ENCODE results near the gene PLD4.

PLD4 gene

GRCh38 chr14:104924421-104925213 lies at the start of gene PLD4:
Gene PLD4, plus strand, starts transcription at chr14:104924879. Its CDS starts 2,262 bp downstream, at chr14:104927141.
- POLR2A ChIA-PET: no interaction called here
- peak; percentile 68 for DNase-seq (ENCODE audit: extremely low spot score)

DNA sequence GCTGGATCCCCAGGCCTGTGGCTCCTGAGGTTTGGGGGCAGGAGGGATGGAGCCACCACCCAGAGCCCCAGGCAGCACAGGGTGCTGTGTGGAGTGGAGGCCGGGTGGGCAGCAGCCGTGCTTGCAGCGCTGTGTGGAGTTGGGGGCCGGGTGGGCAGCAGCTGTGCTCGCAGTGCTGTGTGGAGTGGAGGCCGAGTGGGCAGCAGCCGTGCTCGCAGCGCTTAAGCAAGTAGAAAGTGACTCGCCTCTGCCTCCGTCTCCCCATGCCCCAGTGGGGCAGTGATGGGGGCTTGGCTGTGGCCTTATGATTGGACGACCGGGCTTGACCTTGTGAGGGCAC lies 49.3 kb upstream of the PLD4 start:
- CTCF ChIA-PET: interaction anchor here (1.2 kb wide), 1 partner anchor 8 kb away, joined by 3 read pairs; no protein-coding TSS in a partner anchor
- POLR2A ChIA-PET: no interaction called here
- TF ChIP-seq, protein P1, sequence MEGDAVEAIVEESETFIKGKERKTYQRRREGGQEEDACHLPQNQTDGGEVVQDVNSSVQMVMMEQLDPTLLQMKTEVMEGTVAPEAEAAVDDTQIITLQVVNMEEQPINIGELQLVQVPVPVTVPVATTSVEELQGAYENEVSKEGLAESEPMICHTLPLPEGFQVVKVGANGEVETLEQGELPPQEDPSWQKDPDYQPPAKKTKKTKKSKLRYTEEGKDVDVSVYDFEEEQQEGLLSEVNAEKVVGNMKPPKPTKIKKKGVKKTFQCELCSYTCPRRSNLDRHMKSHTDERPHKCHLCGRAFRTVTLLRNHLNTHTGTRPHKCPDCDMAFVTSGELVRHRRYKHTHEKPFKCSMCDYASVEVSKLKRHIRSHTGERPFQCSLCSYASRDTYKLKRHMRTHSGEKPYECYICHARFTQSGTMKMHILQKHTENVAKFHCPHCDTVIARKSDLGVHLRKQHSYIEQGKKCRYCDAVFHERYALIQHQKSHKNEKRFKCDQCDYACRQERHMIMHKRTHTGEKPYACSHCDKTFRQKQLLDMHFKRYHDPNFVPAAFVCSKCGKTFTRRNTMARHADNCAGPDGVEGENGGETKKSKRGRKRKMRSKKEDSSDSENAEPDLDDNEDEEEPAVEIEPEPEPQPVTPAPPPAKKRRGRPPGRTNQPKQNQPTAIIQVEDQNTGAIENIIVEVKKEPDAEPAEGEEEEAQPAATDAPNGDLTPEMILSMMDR (IDR thresholded peaks at IDR 0.05; ENCODE audit: control extremely low read depth, extremely low read depth, low read depth, missing control alignments): no peak
- no peak for DNase-seq (ENCODE audit: extremely low spot score)

More at GRCh38 chr14:104924421-104925213, at the start of gene PLD4:
- TF ChIP-seq, protein P1 (IDR thresholded peaks at IDR 0.05; ENCODE audit: control extremely low read depth, extremely low read depth, low read depth, missing control alignments): no peak
- CTCF ChIA-PET: interaction anchor here (1.1 to 4.0 kb wide), 5 partner anchors 9 to 121 kb away, joined by 3 to 17 read pairs (median 4); no protein-coding TSS in a partner anchor

GRCh38 chr14:104875811-104876210 lies 48.9 kb upstream of the PLD4 start:
- CTCF ChIA-PET: interaction anchor here (1.2 to 1.7 kb wide), 2 partner anchors 9 to 21 kb away, joined by 3 to 5 read pairs; no protein-coding TSS in a partner anchor
- POLR2A ChIA-PET: no interaction called here

GRCh38 chr14:104876251-104876699 lies 48.4 kb upstream of the PLD4 start:
- ChIA-PET POLR2A (no interaction called here), CTCF (interaction anchor here (0.9 to 1.7 kb wide), 2 partner anchors 20 to 187 kb away, joined by 3 to 5 read pairs; no protein-coding TSS in a partner anchor)
- peak; percentile 71 for DNase-seq (ENCODE audit: extremely low spot score)
- TF ChIP-seq, protein P1 (IDR thresholded peaks at IDR 0.05; ENCODE audit: control extremely low read depth, extremely low read depth, low read depth, missing control alignments): no peak

More at GRCh38 chr14:104875811-104876210, 48.9 kb upstream of the PLD4 start:
- TF ChIP-seq, protein P1 (IDR thresholded peaks at IDR 0.05; ENCODE audit: control extremely low read depth, extremely low read depth, low read depth, missing control alignments): no peak
- DNase-seq (ENCODE audit: extremely low spot score): no peak

GRCh38 chr14:104877066-104877805 lies 47.4 kb upstream of the PLD4 start:
- ChIA-PET CTCF (interaction anchor here (0.9 to 1.7 kb wide), 2 partner anchors 19 to 186 kb away, joined by 3 to 5 read pairs; no protein-coding TSS in a partner anchor), POLR2A (no interaction called here)
- TF ChIP-seq, protein P1 (IDR thresholded peaks at IDR 0.05; ENCODE audit: control extremely low read depth, extremely low read depth, low read depth, missing control alignments): no peak
- DNase-seq (ENCODE audit: extremely low spot score): no peak

- POLR2A ChIA-PET: no interaction called here
- DNase-seq (ENCODE audit: extremely low spot score): no peak
- CTCF ChIA-PET: no interaction called here
- TF ChIP-seq, protein P1 (IDR thresholded peaks at IDR 0.05; ENCODE audit: control extremely low read depth, extremely low read depth, low read depth, missing control alignments): no peak
Measured at GRCh38 chr14:104877806-104878550, 46.7 kb upstream of the PLD4 start.
